ENCODE measurements around the gene C4orf36.

DNA sequence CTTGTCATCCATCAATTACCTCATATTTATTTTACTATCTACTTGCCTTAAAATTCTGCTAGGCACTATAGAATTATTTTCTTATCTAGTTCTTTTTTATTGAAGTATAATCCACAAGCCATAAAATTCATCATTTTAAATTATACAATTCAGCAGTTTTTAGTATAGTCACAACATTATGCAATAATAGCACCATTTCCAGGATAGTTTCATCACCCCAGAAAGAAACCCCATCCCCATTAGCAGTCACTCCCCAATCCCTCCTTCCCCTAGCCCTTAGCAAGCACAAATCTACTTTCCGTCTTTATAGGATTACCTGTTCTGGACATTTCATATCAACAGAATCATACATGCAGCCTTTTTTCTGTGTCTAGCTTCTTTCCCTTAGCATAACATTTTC lies 58.6 kb downstream of the C4orf36 start:
- TF ChIP-seq, protein P1, sequence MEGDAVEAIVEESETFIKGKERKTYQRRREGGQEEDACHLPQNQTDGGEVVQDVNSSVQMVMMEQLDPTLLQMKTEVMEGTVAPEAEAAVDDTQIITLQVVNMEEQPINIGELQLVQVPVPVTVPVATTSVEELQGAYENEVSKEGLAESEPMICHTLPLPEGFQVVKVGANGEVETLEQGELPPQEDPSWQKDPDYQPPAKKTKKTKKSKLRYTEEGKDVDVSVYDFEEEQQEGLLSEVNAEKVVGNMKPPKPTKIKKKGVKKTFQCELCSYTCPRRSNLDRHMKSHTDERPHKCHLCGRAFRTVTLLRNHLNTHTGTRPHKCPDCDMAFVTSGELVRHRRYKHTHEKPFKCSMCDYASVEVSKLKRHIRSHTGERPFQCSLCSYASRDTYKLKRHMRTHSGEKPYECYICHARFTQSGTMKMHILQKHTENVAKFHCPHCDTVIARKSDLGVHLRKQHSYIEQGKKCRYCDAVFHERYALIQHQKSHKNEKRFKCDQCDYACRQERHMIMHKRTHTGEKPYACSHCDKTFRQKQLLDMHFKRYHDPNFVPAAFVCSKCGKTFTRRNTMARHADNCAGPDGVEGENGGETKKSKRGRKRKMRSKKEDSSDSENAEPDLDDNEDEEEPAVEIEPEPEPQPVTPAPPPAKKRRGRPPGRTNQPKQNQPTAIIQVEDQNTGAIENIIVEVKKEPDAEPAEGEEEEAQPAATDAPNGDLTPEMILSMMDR (IDR thresholded peaks at IDR 0.05) = no peak
- no peak for TF ChIP-seq POLR2A (IDR thresholded peaks at IDR 0.05)
